MM.1S (cell line): ENCODE data around the gene ACACB.

Experiments used
- CTCF ChIP-seq: fragments of 300-600 bp; sonication (generic); IDR thresholded peaks from 2 replicates; pipeline ENCODE4 v1.5.1; 2016; ENCODE audit warnings: antibody characterized with exemption, low read length, mixed read lengths
- EZH2 ChIP-seq: fragments of 300-600 bp; sonication (generic); optimal IDR thresholded peaks from 2 replicates; pipeline ENCODE3; 2017; ENCODE audit warnings: low read depth, mild to moderate bottlenecking, antibody characterized with exemption, low read length, mixed read lengths
- EZH2phosphoT487 ChIP-seq: fragments of 300-600 bp; sonication (generic); IDR thresholded peaks from 2 replicates; pipeline ENCODE4 v1.6.1; 2018; ENCODE audit warnings: antibody characterized with exemption, low read length

- TF ChIP-seq EZH2 (no peak), CTCF (no peak), EZH2phosphoT487 (no peak)
These were observed 50.0 kb downstream of the ACACB start for GRCh38 chr12:109166371-109166770.
